Jurkat, Clone E6-1 (cell line): ENCODE measurements around the gene SSPN.

Experiments
- DNase-seq: peaks from one replicate; pipeline ENCODE4 v3.0.0-alpha.2; 2011; ENCODE audit warnings: low read depth, low spot score
- H3K4me3 ChIP-seq: 2 replicates; pipeline ENCODE4 v1.5.1; 2011; ENCODE audit warnings: mild to moderate bottlenecking, low read length, control low read depth, moderate library complexity

Gene SSPN

DNA sequence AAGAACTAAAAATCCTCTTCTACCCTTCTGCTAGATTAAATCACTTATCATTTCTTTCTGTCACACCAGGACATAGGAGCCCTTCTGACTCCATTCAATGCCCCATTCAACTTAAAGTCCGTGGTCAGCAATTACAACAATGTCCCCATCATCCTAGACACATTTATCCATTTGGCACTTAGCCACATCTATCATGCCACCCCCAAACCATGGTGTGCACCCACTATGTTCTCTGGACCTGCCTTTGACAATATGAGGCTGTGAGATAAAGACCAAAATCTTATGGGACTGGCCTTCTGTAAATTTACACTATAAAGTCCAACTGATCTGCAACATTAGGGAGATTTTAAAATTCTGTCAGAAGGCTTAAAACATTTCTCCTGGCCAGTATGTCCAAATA is 104.4 kb downstream of the SSPN start:
- DNase-seq = no peak
- H3K4me3 ChIP-seq = no peak overlapping the region
